ENCODE data around the gene CDH20. TPM values are rescaled to one million over a fixed set of nuclear protein-coding genes. Genes with fewer than 3 reads are reported as not detected.

Gene CDH20
- total and polyA plus RNA-seq, 2 of the 13 experiments (the other 11 are each of a cell fraction or from before 2014, with no cell fraction given) = not detected

- POLR2A ChIA-PET = no interaction called here
- FAIRE-seq = no peak
- no peaks in the 10 kb centered on the region for H3K9me3 ChIP-seq (ENCODE audit: low read length)
- H3K79me2 ChIP-seq (ENCODE audit: insufficient read depth, low read length) = no peaks in the 10 kb centered on the region
- no peaks in the 10 kb centered on the region; a peak in 1 of 5 replicates for H3K27me3 ChIP-seq (ENCODE audit: control insufficient read depth in 1 of 2, insufficient read depth in 2 of 2, low read length in 2 of 2)
- H3K27ac ChIP-seq (ENCODE audit: extremely low read length, insufficient read depth, low read length) = no peak overlapping the region
- in situ Hi-C loops (cut with HindIII; ENCODE audit: extremely low pct_ligation_motif_present, low pct_unique_long_range_greater_than_20kb) = no loop called here
- no peak for DNase-seq (ENCODE audit: low spot score)
- no peaks in the 10 kb centered on the region for H3K36me3 ChIP-seq (replicated peaks in 1 of 2; ENCODE audit: control insufficient read depth in 1 of 2, insufficient read depth in 2 of 2, low read length in 2 of 2)
- CTCF ChIA-PET (ENCODE audit: low intra/inter-chr PET ratio, low total read pairs) = no interaction called here
- H4K20me1 ChIP-seq (ENCODE audit: insufficient read depth, low read length) = no peaks in the 10 kb centered on the region
- BruUV-seq (replicated peaks) = no TSS peak
- H2AFZ ChIP-seq (ENCODE audit: low read length) = no peak overlapping the region
- no peak overlapping the region for H3K4me2 ChIP-seq (ENCODE audit: low read depth, low read length)
- intact Hi-C loops (cut with micrococcal nuclease; ENCODE audit: unreplicated experiment) = no loop called here
- no peak for ATAC-seq
- no peak for TF ChIP-seq BRCA1 (CRISPR knock-in tag; IDR thresholded peaks at IDR 0.05)
- no peak for TF ChIP-seq ZFP36L2 (CRISPR knock-in tag; IDR thresholded peaks at IDR 0.05)
- TF ChIP-seq NRL (CRISPR knock-in tag; IDR thresholded peaks at IDR 0.05; ENCODE audit: borderline replicate concordance) = no peak
- TF ChIP-seq EEA1 (CRISPR knock-in tag; IDR thresholded peaks at IDR 0.05; ENCODE audit: borderline replicate concordance) = no peak
- TF ChIP-seq KLF13 (CRISPR knock-in tag; IDR thresholded peaks at IDR 0.05) = no peak
- H3K4me3 ChIP-seq (replicated peaks in 1 of 3; ENCODE audit: insufficient read depth in 1 of 3, low read depth in 2 of 3, low read length in 3 of 3) = no peak overlapping the region
- no peak overlapping the region for H3K9ac ChIP-seq (ENCODE audit: insufficient read depth, low read depth, low read length)
- 42% methylated on average over 6 of the region's 6 CpGs for WGBS (ENCODE audit: low lambda C conversion rate)
- H3K4me1 ChIP-seq (ENCODE audit: insufficient read depth, low read length) = no peaks in the 10 kb centered on the region
Observed at GRCh38 chr18:61589053-61589723, 256.0 kb downstream of the CDH20 start.

DNA sequence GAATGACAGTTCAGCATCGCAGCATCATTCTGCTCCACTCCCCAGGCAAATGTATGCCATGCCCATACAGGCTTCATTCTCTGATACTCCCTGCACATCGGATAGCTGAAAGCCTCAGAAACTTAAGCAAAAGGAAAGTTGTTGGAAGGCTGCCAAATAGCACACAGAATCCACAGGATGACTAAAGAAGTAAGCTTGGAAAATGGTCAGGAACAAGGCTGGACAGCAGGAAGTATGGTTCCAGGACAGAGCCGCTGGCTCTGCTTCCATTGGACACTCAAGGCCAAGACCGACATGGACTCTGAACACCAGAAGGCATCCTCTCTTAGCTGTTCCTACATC is 256.5 kb downstream of the CDH20 start:
- in situ Hi-C loops (cut with HindIII; ENCODE audit: extremely low pct_ligation_motif_present, low pct_unique_long_range_greater_than_20kb) = no loop called here
- no TSS peak for BruUV-seq (replicated peaks)
- H3K4me2 ChIP-seq (ENCODE audit: low read depth, low read length) = no peak overlapping the region
- no peak for ATAC-seq
- no peaks in the 10 kb centered on the region for H4K20me1 ChIP-seq (ENCODE audit: insufficient read depth, low read length)
- no peaks in the 10 kb centered on the region for H3K9me3 ChIP-seq (ENCODE audit: low read length)
- H3K79me2 ChIP-seq (ENCODE audit: insufficient read depth, low read length) = no peaks in the 10 kb centered on the region
- no peak for FAIRE-seq
- no peaks in the 10 kb centered on the region for H3K36me3 ChIP-seq (replicated peaks in 1 of 2; ENCODE audit: control insufficient read depth in 1 of 2, insufficient read depth in 2 of 2, low read length in 2 of 2)
- ChIA-PET POLR2A (no interaction called here), CTCF (ENCODE audit: low intra/inter-chr PET ratio, low total read pairs) (no interaction called here)
- H3K27ac ChIP-seq (ENCODE audit: extremely low read length, insufficient read depth, low read length) = no peak overlapping the region
- intact Hi-C loops (cut with micrococcal nuclease; ENCODE audit: unreplicated experiment) = no loop called here
- no peak for TF ChIP-seq ZNF430 (CRISPR knock-in tag; IDR thresholded peaks at IDR 0.05)
- TF ChIP-seq, protein P1, sequence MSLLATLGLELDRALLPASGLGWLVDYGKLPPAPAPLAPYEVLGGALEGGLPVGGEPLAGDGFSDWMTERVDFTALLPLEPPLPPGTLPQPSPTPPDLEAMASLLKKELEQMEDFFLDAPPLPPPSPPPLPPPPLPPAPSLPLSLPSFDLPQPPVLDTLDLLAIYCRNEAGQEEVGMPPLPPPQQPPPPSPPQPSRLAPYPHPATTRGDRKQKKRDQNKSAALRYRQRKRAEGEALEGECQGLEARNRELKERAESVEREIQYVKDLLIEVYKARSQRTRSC (CRISPR knock-in tag; IDR thresholded peaks at IDR 0.05; ENCODE audit: low read depth) = no peak
- TF ChIP-seq, protein P2, sequence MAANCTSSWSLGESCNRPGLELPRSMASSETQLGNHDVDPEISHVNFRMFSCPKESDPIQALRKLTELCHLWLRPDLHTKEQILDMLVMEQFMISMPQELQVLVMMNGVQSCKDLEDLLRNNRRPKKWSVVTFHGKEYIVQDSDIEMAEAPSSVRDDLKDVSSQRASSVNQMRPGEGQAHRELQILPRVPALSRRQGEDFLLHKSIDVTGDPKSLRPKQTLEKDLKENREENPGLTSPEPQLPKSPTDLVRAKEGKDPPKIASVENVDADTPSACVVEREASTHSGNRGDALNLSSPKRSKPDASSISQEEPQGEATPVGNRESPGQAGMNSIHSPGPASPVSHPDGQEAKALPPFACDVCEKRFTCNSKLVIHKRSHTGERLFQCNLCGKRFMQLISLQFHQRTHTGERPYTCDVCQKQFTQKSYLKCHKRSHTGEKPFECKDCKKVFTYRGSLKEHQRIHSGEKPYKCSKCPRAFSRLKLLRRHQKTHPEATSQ (CRISPR knock-in tag; IDR thresholded peaks at IDR 0.05; ENCODE audit: borderline replicate concordance) = no peak
- WGBS (ENCODE audit: low lambda C conversion rate) = 19% methylated on average over 3 of the region's 4 CpGs
- no peak overlapping the region for H2AFZ ChIP-seq (ENCODE audit: low read length)
- no peaks in the 10 kb centered on the region; a peak in 1 of 5 replicates for H3K27me3 ChIP-seq (ENCODE audit: control insufficient read depth in 1 of 2, insufficient read depth in 2 of 2, low read length in 2 of 2)
- H3K4me1 ChIP-seq (ENCODE audit: insufficient read depth, low read length) = no peaks in the 10 kb centered on the region
- H3K9ac ChIP-seq (ENCODE audit: insufficient read depth, low read depth, low read length) = no peak overlapping the region
- H3K4me3 ChIP-seq (replicated peaks in 1 of 3; ENCODE audit: insufficient read depth in 1 of 3, low read depth in 2 of 3, low read length in 3 of 3) = no peak overlapping the region
- no peak for DNase-seq (ENCODE audit: low spot score)
